T-cell (primary cell): ENCODE measurements around the gene R3HDM2. TPM values are rescaled to one million over a fixed set of nuclear protein-coding genes. Genes with fewer than 3 reads are reported as not detected.
"Not testable (repeated sequence)": the region's sequence is repeated elsewhere in the genome, so short reads cannot be mapped to it uniquely, and the experiment has no call there.

ENCODE experiments used
- ATAC-seq, 4 experiments: fragments of 200-7000 bp in 3 of 4; fragments of 150-1000 bp in 1 of 4; cut with Tn5 transposase; replicated peaks in 1 of 4; 1 replicate in 3 of 4; 2 replicates in 1 of 4; pipeline ENCODE4 v1.10.0; 2021; ENCODE audit warnings: moderate library complexity in 3 of 4, mild to moderate bottlenecking in 2 of 4, moderate number of reproducible peaks in 1 of 4
- CTCF ChIA-PET, 2 donors: fragments of 300-600 bp; sonication (Branson Sonifier 250); formaldehyde crosslinking; loops; one replicate each; lab custom pipeline; 2022; ENCODE audit warnings: antibody characterized with exemption in 2 of 2; lab: Charles Lee
- POLR2A ChIA-PET, 2 donors: fragments of 300-600 bp; sonication (Branson Sonifier 250); formaldehyde crosslinking; loops; one replicate each; lab custom pipeline; 2022; ENCODE audit warnings: antibody characterized with exemption in 2 of 2; lab: Charles Lee
- DNase-seq, 35 experiments: peaks; one replicate each; pipeline versions ENCODE4 v3.0.0 to v3.0.0-alpha.2; 2013 to 2023
- H3K27ac ChIP-seq: one replicate; pipeline ENCODE4 v1.5.1; 2013; ENCODE audit warnings: low read length
- H3K27me3 ChIP-seq, 2 experiments: replicated peaks in 1 of 2; 1 replicate in 1 of 2; 2 replicates in 1 of 2; pipeline versions ENCODE4 v1.6.1 to v1.7.0; 2013; ENCODE audit warnings: low read length in 1 of 2, mixed read lengths in 1 of 2; ENCODE audit not compliant: control insufficient read depth in 2 of 2, insufficient read depth in 2 of 2; ENCODE audit errors: extremely low read depth in 1 of 2
- H3K36me3 ChIP-seq, 2 donors: 1 replicate in 1 of 2; 2 replicates in 1 of 2; pipeline versions ENCODE4 v1.6.1 to v1.7.0; 2013; ENCODE audit warnings: low read length in 1 of 2; ENCODE audit not compliant: control insufficient read depth in 2 of 2, insufficient read depth in 1 of 2; ENCODE audit errors: extremely low read depth in 1 of 2
- H3K4me1 ChIP-seq, 2 experiments: 1 replicate in 1 of 2; 2 replicates in 1 of 2; pipeline versions ENCODE4 v1.6.1 to v1.7.0; 2013; ENCODE audit warnings: low read length in 2 of 2, mixed read lengths in 1 of 2; ENCODE audit not compliant: insufficient read depth in 2 of 2, control insufficient read depth in 1 of 2; ENCODE audit errors: extremely low read depth in 1 of 2
- H3K4me3 ChIP-seq, 2 donors: 1 replicate in 1 of 2; 2 replicates in 1 of 2; pipeline versions ENCODE4 v1.5.1 to v1.7.0; 2013; ENCODE audit warnings: mild to moderate bottlenecking in 2 of 2, low read length in 1 of 2, moderate library complexity in 1 of 2; ENCODE audit not compliant: control insufficient read depth in 1 of 2; ENCODE audit errors: extremely low read depth in 1 of 2
- H3K9me3 ChIP-seq: 2 replicates; pipeline ENCODE4 v1.7.0; 2013
- H3K27ac Mint-ChIP-seq, 2 donors: one replicate each; pipeline ENCODE4 v1.8.0; 2020 to 2021; ENCODE audit warnings: mild to moderate bottlenecking in 2 of 2, mixed read lengths in 2 of 2
- H3K27me3 Mint-ChIP-seq, 2 donors: one replicate each; pipeline ENCODE4 v1.8.0; 2021 to 2022; ENCODE audit warnings: mixed read lengths in 2 of 2
- H3K36me3 Mint-ChIP-seq: one replicate; pipeline ENCODE4 v1.8.0; 2021; ENCODE audit warnings: mixed read lengths
- H3K4me1 Mint-ChIP-seq, 3 donors: one replicate each; pipeline ENCODE4 v1.8.0; 2020 to 2022; ENCODE audit warnings: mixed read lengths in 3 of 3, mild to moderate bottlenecking in 1 of 3
- H3K4me3 Mint-ChIP-seq, 3 donors: one replicate each; pipeline ENCODE4 v1.8.0; 2020 to 2022; ENCODE audit warnings: mild to moderate bottlenecking in 3 of 3, mixed read lengths in 3 of 3, moderate library complexity in 3 of 3
- H3K9me3 Mint-ChIP-seq, 3 donors: one replicate each; pipeline ENCODE4 v1.8.0; 2020 to 2022; ENCODE audit warnings: mixed read lengths in 3 of 3
- WGBS: methylation state at CpG from one replicate; pipeline ENCODE4 v1.1.5; 2013; ENCODE audit warnings: missing lambda C conversion rate; ENCODE audit not compliant: insufficient coverage; 5-methylcytosine and 5-hydroxymethylcytosine counted together
- total RNA-seq, 35 experiments: library from RNA in 6 of 35; stranded (reverse) in 6 of 35; fragments of 120-200 nt in 1 of 35; gene quantifications; one replicate each; pipeline versions ENCODE4 v1.2.1 to v1.2.4 and lab custom pipeline; 2013 to 2026

The R3HDM2 gene
- total RNA-seq, 5 donors from 2014 or later (not counting 1 experiment from before 2014, with no cell fraction given), result 88.3 to 122 (median 94.7) TPM

DNA sequence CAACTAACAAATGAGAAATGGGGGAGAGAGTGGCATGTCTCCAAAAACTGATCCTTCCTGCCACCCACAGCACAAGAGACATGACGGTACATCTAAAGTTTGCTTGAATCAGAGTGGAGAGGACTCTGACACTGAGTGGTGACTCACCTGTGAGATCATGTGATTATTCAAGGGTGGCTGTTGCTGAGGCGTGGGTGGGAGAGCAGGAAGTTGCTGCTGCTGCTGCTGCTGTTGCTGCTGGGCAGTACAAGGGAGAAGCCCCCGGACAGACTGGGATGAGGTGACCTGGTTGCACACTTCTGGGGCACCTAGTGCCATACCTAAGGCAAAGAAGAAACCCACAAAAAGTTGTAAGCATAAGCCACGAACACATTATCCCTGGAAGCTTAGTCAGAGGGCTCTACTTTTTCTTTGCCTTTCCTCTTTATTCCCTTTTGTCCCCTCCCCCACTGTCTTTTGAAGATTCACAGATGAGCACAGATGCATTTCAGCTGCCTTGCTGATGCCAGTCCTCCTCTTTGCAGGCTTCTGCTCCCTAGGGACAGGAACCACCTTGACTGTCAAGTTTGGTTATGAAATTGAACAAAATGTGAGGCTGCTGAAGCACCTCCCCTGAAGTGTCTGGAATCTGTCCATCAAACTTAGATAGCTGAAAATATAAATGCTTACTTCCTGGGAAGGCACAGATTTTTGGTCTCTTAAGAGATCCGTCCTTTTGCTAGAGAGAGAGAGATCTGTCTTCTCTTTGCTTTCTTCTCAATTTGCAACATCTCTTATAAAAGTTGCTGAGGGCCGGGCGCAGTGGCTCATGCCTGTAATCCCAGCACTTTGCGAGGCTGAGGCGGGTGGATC is 150.4 kb downstream of the R3HDM2 start:
- H3K9me3 Mint-ChIP-seq, result no peaks in the 10 kb centered on the region
- 59% methylated on average over 7 of the region's 9 CpGs for WGBS
- H3K36me3 Mint-ChIP-seq, result peaks cover 50% of the 10 kb centered on the region

DNA sequence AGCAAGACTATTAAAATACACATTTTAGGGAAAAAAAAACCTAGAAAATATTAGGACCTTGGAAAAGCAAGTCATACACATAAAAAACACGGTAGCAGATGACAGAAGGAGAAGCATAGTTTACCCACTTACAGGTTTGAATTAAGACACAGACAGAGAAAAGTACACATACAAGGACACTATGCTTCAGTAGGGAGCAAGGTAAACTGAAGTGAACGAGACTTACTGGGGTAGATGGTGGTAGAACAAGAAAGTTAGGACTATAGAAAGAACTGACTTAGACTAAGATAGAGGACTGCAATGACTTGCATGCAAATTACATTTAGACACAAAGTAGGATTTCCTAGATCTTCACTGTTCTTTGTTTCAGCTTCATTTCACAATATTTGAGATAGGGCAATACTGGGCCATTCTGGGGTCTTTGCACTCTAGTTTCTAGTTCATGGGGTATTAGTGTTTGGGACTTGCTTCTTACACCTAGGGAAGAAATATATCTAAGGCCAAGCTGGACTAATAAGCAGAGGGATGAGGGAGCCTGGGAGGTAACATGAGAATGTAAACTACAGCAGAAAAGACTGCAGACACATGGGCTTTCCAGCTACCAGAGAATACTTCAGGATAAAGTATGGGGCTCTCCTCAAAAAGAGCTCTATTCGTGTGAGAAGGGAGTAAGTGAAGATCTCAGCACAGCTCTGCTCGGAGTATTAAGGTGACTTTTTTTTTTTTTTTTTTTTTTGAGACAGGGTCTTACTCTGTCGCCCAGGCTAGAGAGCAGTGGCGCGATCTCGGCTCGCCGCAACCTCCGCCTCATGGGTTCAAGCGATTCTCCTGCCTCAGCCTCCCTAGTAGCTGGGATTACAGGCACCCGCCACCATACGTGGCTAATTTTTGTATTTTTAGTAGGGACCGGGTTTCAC is 152.1 kb downstream of the R3HDM2 start:
- 97% methylated on average over 5 of the region's 15 CpGs for WGBS
- ATAC-seq (no peak), DNase-seq (no peak)
- Histone ChIP-seq H3K36me3 (peaks cover 10 to 54% of the 10 kb centered on the region in 2 donors), H3K27ac (no peak overlapping the region), H3K27me3 (no peaks in the 10 kb centered on the region), H3K4me1 (peaks cover 10 to 11% of the 10 kb centered on the region in 2 experiments), H3K4me3 (no peak overlapping the region), H3K9me3 (no peaks in the 10 kb centered on the region)
- peaks cover 58% of the 10 kb centered on the region for H3K36me3 Mint-ChIP-seq
- peaks cover 25 to 30% (median 26%) of the 10 kb centered on the region in 3 donors for H3K4me1 Mint-ChIP-seq
- H3K27ac Mint-ChIP-seq, result peak overlapping the region in 1 of 2 donors; percentile 73
- ChIA-PET CTCF (interaction anchor here (0.6 to 0.7 kb wide), 4 partner anchors 14 to 933 kb away, joined by 4 to 8 read pairs (median 4); no protein-coding TSS in a partner anchor), POLR2A (no interaction called here)
- H3K27me3 Mint-ChIP-seq, result no peaks in the 10 kb centered on the region
- H3K9me3 Mint-ChIP-seq, result no peaks in the 10 kb centered on the region
- no peak overlapping the region for H3K4me3 Mint-ChIP-seq

More for the DNA sequence above, 150.4 kb downstream of the R3HDM2 start:
- peak overlapping the region; percentile 92 to 98 for H3K27ac Mint-ChIP-seq
- peak overlapping the region; percentile 4 to 51 (median 39) for H3K4me3 Mint-ChIP-seq
- H3K9me3 ChIP-seq, result no peaks in the 10 kb centered on the region
- H3K36me3 ChIP-seq, result peaks cover 10 to 56% of the 10 kb centered on the region in 2 donors
- DNase-seq, result peak; percentile 22 to 69 (median 46)
- no peaks in the 10 kb centered on the region for H3K27me3 Mint-ChIP-seq
- H3K4me1 Mint-ChIP-seq, result peaks cover 25 to 26% (median 25%) of the 10 kb centered on the region in 3 donors
- H3K4me3 ChIP-seq, result no peak overlapping the region
- no peaks in the 10 kb centered on the region for H3K27me3 ChIP-seq
- peak overlapping the region; percentile 62 for H3K27ac ChIP-seq
- H3K4me1 ChIP-seq, result peaks cover 10 to 11% of the 10 kb centered on the region in 2 experiments
- peak; percentile 99 to 100 (median 100) for ATAC-seq
- CTCF ChIA-PET, result no interaction called here
- POLR2A ChIA-PET, result no interaction called here

DNA sequence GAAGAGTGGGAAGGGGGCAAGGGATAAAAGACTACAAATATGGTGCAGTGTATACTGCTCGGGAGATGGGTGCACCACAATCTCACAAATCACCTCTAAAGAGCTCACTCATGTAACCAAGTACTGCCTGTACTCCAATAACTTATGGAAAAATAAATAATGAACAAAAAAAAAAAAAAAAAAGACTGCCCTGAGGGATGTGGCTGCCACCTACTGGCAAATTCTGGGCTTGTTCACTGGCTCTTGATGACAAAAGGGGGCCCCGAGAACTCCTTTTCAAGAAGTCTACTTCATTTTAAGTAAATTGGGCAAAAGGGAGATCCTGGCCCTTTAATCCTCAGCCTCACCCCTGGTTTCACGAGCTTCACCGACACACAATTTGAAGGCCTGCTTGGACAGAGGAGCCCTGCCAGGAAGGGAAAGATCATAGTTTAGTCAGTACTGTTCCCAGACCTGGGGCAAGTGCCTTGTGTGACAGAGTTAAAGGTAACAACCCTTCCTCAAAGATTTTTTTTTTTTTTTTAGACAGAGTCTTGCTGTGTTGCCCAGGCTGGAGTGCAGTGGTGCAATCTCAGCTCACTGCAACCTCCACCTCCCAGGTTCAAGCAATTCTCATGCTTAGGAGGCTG is 153.8 kb downstream of the R3HDM2 start:
- DNase-seq (peak in 2 of 35 experiments; percentile 1 to 15), ATAC-seq (no peak)
- POLR2A ChIA-PET, result interaction anchor here in 1 of 2 donors (0.7 kb wide), 1 partner anchor 66 kb away, joined by 7 read pairs; no protein-coding TSS in a partner anchor
- Mint-ChIP-seq H3K27me3 (no peaks in the 10 kb centered on the region), H3K36me3 (peaks cover 61% of the 10 kb centered on the region), H3K27ac (no peak overlapping the region), H3K4me1 (peaks cover 23 to 26% (median 25%) of the 10 kb centered on the region in 3 donors), H3K9me3 (no peaks in the 10 kb centered on the region), H3K4me3 (no peak overlapping the region)
- Histone ChIP-seq H3K27ac (no peak overlapping the region), H3K4me3 (no peak overlapping the region), H3K36me3 (peaks cover 10 to 55% of the 10 kb centered on the region in 2 donors), H3K27me3 (no peaks in the 10 kb centered on the region), H3K4me1 (peaks cover 10 to 11% of the 10 kb centered on the region in 2 experiments), H3K9me3 (no peaks in the 10 kb centered on the region)
- CTCF ChIA-PET, result interaction anchor here in 1 of 2 donors (0.6 kb wide), 2 partner anchors 18 to 50 kb away, joined by 4 read pairs; no protein-coding TSS in a partner anchor
- WGBS, result 100% methylated on average over 1 of the region's 4 CpGs

DNA sequence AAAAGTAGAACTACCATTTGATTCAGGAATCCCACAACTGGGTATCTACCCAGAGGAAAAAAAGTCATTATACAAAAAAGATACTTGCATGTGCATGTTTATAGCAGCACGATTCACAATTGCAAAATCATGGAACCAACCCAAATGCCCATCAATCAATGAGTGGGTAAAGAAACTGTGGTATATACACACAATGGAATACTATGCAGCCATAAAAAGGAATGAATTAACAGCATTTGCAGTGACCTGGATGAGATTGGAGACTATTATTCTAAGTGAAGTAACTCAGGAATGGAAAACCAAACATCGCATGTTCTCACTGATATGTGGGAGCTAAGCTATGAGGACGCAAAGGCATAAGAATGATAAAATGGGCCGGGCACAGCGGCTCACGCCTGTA is 154.6 kb downstream of the R3HDM2 start:
- H3K9me3 ChIP-seq, H3K4me3 Mint-ChIP-seq, H3K4me3 ChIP-seq, H3K27me3 Mint-ChIP-seq, ATAC-seq, H3K27ac Mint-ChIP-seq, DNase-seq, H3K27me3 ChIP-seq, POLR2A ChIA-PET, H3K27ac ChIP-seq, H3K9me3 Mint-ChIP-seq: not testable (repeated sequence)
- Mint-ChIP-seq H3K4me1 (peaks cover 20 to 23% (median 23%) of the 10 kb centered on the region in 3 donors), H3K36me3 (peaks cover 61% of the 10 kb centered on the region)
- 100% methylated on average over 4 of the region's 6 CpGs for WGBS
- peaks cover 10 to 57% of the 10 kb centered on the region in 2 donors for H3K36me3 ChIP-seq
- CTCF ChIA-PET, result interaction anchor here in 1 of 2 donors (0.6 kb wide), 2 partner anchors 18 to 51 kb away, joined by 4 read pairs; no protein-coding TSS in a partner anchor
- H3K4me1 ChIP-seq, result peaks cover 10 to 11% of the 10 kb centered on the region in 2 experiments

DNA sequence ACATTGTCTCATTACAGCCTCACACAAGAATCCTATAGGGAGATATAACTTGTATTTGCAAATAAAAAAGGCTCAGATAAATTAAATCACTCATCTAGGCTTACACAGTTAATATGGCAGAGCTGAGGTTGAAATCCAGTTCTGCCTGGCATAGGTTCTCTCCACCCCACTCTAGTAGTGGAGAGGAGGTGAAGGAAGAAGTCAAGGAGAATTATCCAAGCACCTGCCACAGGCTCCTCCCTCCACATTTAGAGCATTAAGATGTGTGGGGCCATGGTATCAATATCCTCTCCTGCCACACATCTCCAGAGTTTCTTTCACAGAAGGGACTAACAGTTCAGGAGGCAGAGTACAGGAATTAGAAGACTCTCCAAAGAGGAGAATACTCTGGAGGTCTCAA is 157.3 kb downstream of the R3HDM2 start:
- peaks cover 17 to 64% of the 10 kb centered on the region in 2 donors for H3K36me3 ChIP-seq
- no peaks in the 10 kb centered on the region for H3K9me3 Mint-ChIP-seq
- ChIA-PET POLR2A (no interaction called here), CTCF (no interaction called here)
- no peak overlapping the region for H3K27ac ChIP-seq
- ATAC-seq (no peak), DNase-seq (no peak)
- H3K4me1 Mint-ChIP-seq, result peaks cover 0 to 6% (median 2%) of the 10 kb centered on the region in 3 donors
- H3K27me3 ChIP-seq, result no peaks in the 10 kb centered on the region
- H3K4me3 ChIP-seq, result no peak overlapping the region
- peaks cover 71% of the 10 kb centered on the region for H3K36me3 Mint-ChIP-seq
- H3K4me1 ChIP-seq, result no peaks in the 10 kb centered on the region
- H3K9me3 ChIP-seq, result no peaks in the 10 kb centered on the region
- no peaks in the 10 kb centered on the region for H3K27me3 Mint-ChIP-seq
- no peak overlapping the region for H3K4me3 Mint-ChIP-seq
- no peak overlapping the region for H3K27ac Mint-ChIP-seq
